K562 (cell line): Measurements from ENCODE around the gene MTIF3. TPM values are rescaled to one million over a fixed set of nuclear protein-coding genes. Genes with fewer than 3 reads are reported as not detected.

Experiments used
- ATAC-seq: fragments of 200-7000 bp; cut with Tn5 transposase; 3 replicates; pipeline ENCODE4 v1.9.1; 2020; ENCODE audit warnings: moderate library complexity
- BruUV-seq: library from RNA; stranded (reverse); fragments of 400-500 nt; replicated peaks from 2 replicates; lab custom pipeline; 2021; lab: Mats Ljungman, UMichigan
- CTCF ChIA-PET: fragments of 300-600 bp; formaldehyde crosslinking; extraction: SDS; loops from one replicate; lab custom pipeline; 2021; ENCODE audit warnings: low intra/inter-chr PET ratio; lab: Yijun Ruan, JAX
- POLR2A ChIA-PET: fragments of 300-600, 350-650 bp; sonication (Branson Sonifier 250); formaldehyde crosslinking; extraction: SDS; loops from one replicate; lab custom pipeline; 2021; ENCODE audit warnings: antibody characterized with exemption, inconsistent platforms; lab: Yijun Ruan, JAX
- DNase-seq, 4 experiments: peaks; one replicate each; pipeline versions ENCODE4 v3.0.0 to v3.0.0-alpha.2; 2011 to 2018; ENCODE audit warnings: low spot score in 3 of 4, mixed read lengths in 3 of 4; ENCODE audit errors: extremely low read depth in 1 of 4
- FAIRE-seq: peaks from 2 replicates; lab custom pipeline; 2011; peaks lifted over from hg19 to GRCh38; lab: Jason Lieb, UNC
- H2AFZ ChIP-seq: 2 replicates; pipeline ENCODE4 v1.6.0; 2011; ENCODE audit warnings: low read depth, low read length, control low read depth, inconsistent platforms
- H3K27ac ChIP-seq: fragments of 200-600 bp; 3 replicates; pipeline ENCODE4 v1.8.0; 2011; ENCODE audit warnings: low read depth, mild to moderate bottlenecking, control low read depth, inconsistent platforms, low read length, moderate library complexity, mixed read lengths; ENCODE audit errors: extremely low read depth
- H3K27me3 ChIP-seq, 2 experiments: fragments of 300-600 bp in 1 of 2; 2 replicates in 1 of 2; 3 replicates in 1 of 2; pipeline versions ENCODE4 v1.6.0 to v1.8.0; 2011; ENCODE audit warnings: inconsistent platforms in 2 of 2, low read length in 2 of 2, mild to moderate bottlenecking in 1 of 2, mixed read lengths in 1 of 2, moderate library complexity in 1 of 2; ENCODE audit not compliant: control insufficient read depth in 2 of 2, insufficient read depth in 2 of 2
- H3K36me3 ChIP-seq: fragments of 300-600 bp; 3 replicates; pipeline ENCODE4 v1.8.0; 2011; ENCODE audit warnings: mild to moderate bottlenecking, low read length, inconsistent platforms; ENCODE audit not compliant: control insufficient read depth, insufficient read depth
- H3K4me1 ChIP-seq, 2 experiments: fragments of 200-600 bp in 1 of 2; replicated peaks in 1 of 2; 2 replicates in 1 of 2; 3 replicates in 1 of 2; pipeline versions ENCODE4 v1.5.1 to v1.8.0; 2011; ENCODE audit warnings: inconsistent platforms in 2 of 2, low read length in 2 of 2, mild to moderate bottlenecking in 1 of 2, mixed read lengths in 1 of 2, moderate library complexity in 1 of 2; ENCODE audit not compliant: control insufficient read depth in 2 of 2, insufficient read depth in 2 of 2
- H3K4me2 ChIP-seq: 2 replicates; pipeline ENCODE4 v1.6.1; 2011; ENCODE audit warnings: low read length, control low read depth, inconsistent platforms, mixed read lengths; ENCODE audit not compliant: insufficient read depth
- H3K4me3 ChIP-seq: fragments of 200-600 bp; sonication (generic), shearing (Covaris generic); 2 replicates; pipeline ENCODE4 v1.5.1; 2016; ENCODE audit warnings: control low read depth, inconsistent platforms
- H3K79me2 ChIP-seq: fragments of 200-600 bp; 3 replicates; pipeline ENCODE4 v1.8.0; 2011; ENCODE audit warnings: low read length, inconsistent platforms; ENCODE audit not compliant: control insufficient read depth, insufficient read depth
- H3K9ac ChIP-seq, 2 experiments: 2 replicates each; pipeline versions ENCODE4 v1.6.0 to v1.6.1; 2011; ENCODE audit warnings: low read depth in 2 of 2, low read length in 2 of 2, control low read depth in 1 of 2, inconsistent platforms in 1 of 2, mild to moderate bottlenecking in 1 of 2, mixed read lengths in 1 of 2; ENCODE audit not compliant: insufficient read depth in 1 of 2
- H3K9me1 ChIP-seq: one replicate; pipeline ENCODE4 v1.6.0; 2011; ENCODE audit warnings: inconsistent platforms, mild to moderate bottlenecking, low read length, moderate library complexity; ENCODE audit not compliant: control insufficient read depth, insufficient read depth
- H3K9me3 ChIP-seq: replicated peaks from 2 replicates; pipeline ENCODE4 v1.5.1; 2011; ENCODE audit warnings: low read depth, low read length, inconsistent platforms; ENCODE audit not compliant: control insufficient read depth, insufficient read depth
- H4K20me1 ChIP-seq: replicated peaks from 2 replicates; pipeline ENCODE4 v1.6.1; 2011; ENCODE audit warnings: low read length, inconsistent platforms, mixed read lengths; ENCODE audit not compliant: control insufficient read depth, insufficient read depth
- ADNP ChIP-seq: fragments of 200-800 bp; sonication (Bioruptor generic); IDR thresholded peaks from 2 replicates; pipeline ENCODE4 v1.6.1; 2016; ENCODE audit warnings: missing genetic modification characterization, missing compliant biosample characterization
- CBX8 ChIP-seq: fragments of 200-600 bp; sonication (generic); IDR thresholded peaks from 2 replicates; pipeline ENCODE4 v1.6.1; 2012; ENCODE audit warnings: borderline replicate concordance, mixed run types, low read depth, mild to moderate bottlenecking, moderate library complexity, mixed read lengths, low read length, control low read depth, inconsistent platforms; ENCODE audit not compliant: poor library complexity, severe bottlenecking; ENCODE audit errors: extremely low read depth
- WGBS: fragments of 100-300 bp; shearing (Covaris generic); methylation state at CpG from one replicate; pipeline ENCODE4 v1.1.6; 2016; ENCODE audit warnings: low coverage, mixed read lengths; ENCODE audit not compliant: insufficient coverage; ENCODE audit errors: missing lambda C conversion rate; 5-methylcytosine and 5-hydroxymethylcytosine counted together
- in situ Hi-C: fragments of 300-500 bp; cut with MboI; formaldehyde crosslinking; loops from 4 replicates; pipeline ENCODE4 v1.15.0; 2018; ENCODE audit warnings: inconsistent platforms, mixed read lengths
- intact Hi-C: fragments of 100-400 bp; cut with micrococcal nuclease; formaldehyde crosslinking; loops from 2 replicates; pipeline ENCODE4 v1.14.2; 2022
- polyA plus RNA-seq, 8 experiments: library from polyadenylated mRNA; depleted of rRNA in 4 of 8; stranded (reverse) in 5 of 8; unstranded in 3 of 8; fragments of >200 nt; fragmentation: Nextera tagmentation in 2 of 8; fragmentation: Illumina TruSeq in 1 of 8; extraction: Ambion mirVana in 2 of 8; extraction: Trizol in 1 of 8; gene quantifications; 2 replicates each; pipeline versions ENCODE4 v1.2.1 to v1.2.3, GENCODE V29; 2011 to 2014; ENCODE audit warnings: inconsistent platforms in 1 of 8, missing spikeins in 1 of 8
- total RNA-seq, 7 experiments: library from RNA; depleted of rRNA in 6 of 7; stranded (reverse); fragments of >200 nt in 6 of 7; fragmentation: Illumina TruSeq in 2 of 7; extraction: Trizol in 2 of 7; gene quantifications; 2 replicates each; pipeline versions ENCODE4 v1.2.1 to v1.2.3, GENCODE V29; 2011 to 2021; ENCODE audit warnings: low replicate concordance in 1 of 7
- TF ChIP-seq, protein P1 (sequence below): fragments of 450-650 bp; conservative IDR thresholded peaks from 2 replicates; pipeline ENCODE4 v1.6.1; 2016; ENCODE audit warnings: missing genetic modification characterization, low read depth, mild to moderate bottlenecking, control low read depth, missing compliant biosample characterization

Gene MTIF3
- total and polyA plus RNA-seq, 9 of the 15 experiments (the other 6 are each of a cell fraction or from before 2014, with no cell fraction given): 23.5 to 73.6 (median 45.2) TPM

DNA sequence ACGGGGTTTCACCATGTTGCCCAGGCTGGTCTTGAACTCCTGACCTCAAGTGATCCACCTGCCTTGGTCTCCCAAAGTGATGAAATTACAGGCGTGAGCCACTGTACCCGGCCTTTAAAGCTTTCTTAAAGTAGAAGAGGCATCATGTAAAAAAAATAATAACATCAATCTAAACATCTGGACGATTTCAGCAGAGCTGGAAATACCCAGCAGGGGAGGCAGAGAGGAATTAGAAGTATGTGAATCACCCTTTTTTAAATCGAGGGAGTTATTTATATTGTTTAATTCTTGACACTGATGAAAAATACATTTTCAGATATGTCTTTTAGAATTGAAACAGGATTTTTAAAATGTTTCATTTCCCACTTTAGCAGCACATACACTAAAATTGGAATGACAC, 37.4 kb upstream of the MTIF3 start:
- no peak overlapping the region for H2AFZ ChIP-seq
- DNase-seq: no peak
- TF ChIP-seq, protein P1, sequence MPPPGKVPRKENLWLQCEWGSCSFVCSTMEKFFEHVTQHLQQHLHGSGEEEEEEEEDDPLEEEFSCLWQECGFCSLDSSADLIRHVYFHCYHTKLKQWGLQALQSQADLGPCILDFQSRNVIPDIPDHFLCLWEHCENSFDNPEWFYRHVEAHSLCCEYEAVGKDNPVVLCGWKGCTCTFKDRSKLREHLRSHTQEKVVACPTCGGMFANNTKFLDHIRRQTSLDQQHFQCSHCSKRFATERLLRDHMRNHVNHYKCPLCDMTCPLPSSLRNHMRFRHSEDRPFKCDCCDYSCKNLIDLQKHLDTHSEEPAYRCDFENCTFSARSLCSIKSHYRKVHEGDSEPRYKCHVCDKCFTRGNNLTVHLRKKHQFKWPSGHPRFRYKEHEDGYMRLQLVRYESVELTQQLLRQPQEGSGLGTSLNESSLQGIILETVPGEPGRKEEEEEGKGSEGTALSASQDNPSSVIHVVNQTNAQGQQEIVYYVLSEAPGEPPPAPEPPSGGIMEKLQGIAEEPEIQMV (tag): no peak
- no peak for TF ChIP-seq ADNP (tag)
- no peak for TF ChIP-seq CBX8
- TF ChIP-seq, all 486 proteins: peak for 0
- Histone ChIP-seq H3K9me1 (no peaks in the 10 kb centered on the region), H3K9me3 (no peaks in the 10 kb centered on the region), H3K4me1 (no peaks in the 10 kb centered on the region; a peak in 1 of 5 replicates), H3K36me3 (no peaks in the 10 kb centered on the region), H4K20me1 (no peaks in the 10 kb centered on the region), H3K27ac (no peak overlapping the region), H3K4me2 (no peak overlapping the region), H3K4me3 (no peak overlapping the region), H3K27me3 (peaks cover 11 to 24% of the 10 kb centered on the region in 2 experiments), H3K79me2 (no peaks in the 10 kb centered on the region), H3K9ac (no peak overlapping the region)
- POLR2A ChIA-PET: interaction anchor here (1.2 to 2.2 kb wide), 2 partner anchors 12 to 113 kb away, joined by 4 to 5 read pairs; no protein-coding TSS in a partner anchor
- FAIRE-seq: no peak
- no TSS peak for BruUV-seq
- intact Hi-C loops: no loop called here
- no peak for ATAC-seq
- in situ Hi-C loops: loop anchor here (10.0 kb wide), 1 partner anchor 337 kb away; no protein-coding TSS in a partner anchor
- 0% methylated on average over 4 of the region's 5 CpGs for WGBS
- CTCF ChIA-PET: no interaction called here
